ENCODE measurements around the gene MAGT1.

GRCh38 chrX:77938083-77938680 lies 42.9 kb upstream of the MAGT1 start:
- TF ChIP-seq CTCF (IDR thresholded peaks at IDR 0.05), result no peak
- no peak for TF ChIP-seq POLR2A (IDR thresholded peaks at IDR 0.05)

Data from body of pancreas (tissue), 4 donors.